ENCODE data around the gene KRTAP4-12. TPM values are rescaled to one million over a fixed set of nuclear protein-coding genes. Genes with fewer than 3 reads are reported as not detected.
"Not testable (repeated sequence)": the region's sequence is repeated elsewhere in the genome, so short reads cannot be mapped to it uniquely, and the experiment has no call there.

KRTAP4-12 gene
- total RNA-seq, 4 donors from 2014 or later = not detected

GRCh38 chr17:41103896-41104295, 20.1 kb downstream of the KRTAP4-12 start:
- no peak for DNase-seq
- Histone ChIP-seq H3K27ac (no peak overlapping the region), H3K4me1 (no peaks in the 10 kb centered on the region), H3K4me3 (replicated peaks in 1 of 3) (no peak overlapping the region), H3K36me3 (no peaks in the 10 kb centered on the region), H3K27me3 (no peaks in the 10 kb centered on the region), H3K9me3 (no peaks in the 10 kb centered on the region)
- TF ChIP-seq CTCF (IDR thresholded peaks at IDR 0.05) = no peak
- no peak for TF ChIP-seq POLR2A (IDR thresholded peaks at IDR 0.05)
- 88 to 94% methylated on average over 1 of the region's 1 CpG for WGBS, 2 donors
- intact Hi-C loops (cut with DNase I) = no loop called here

- Histone ChIP-seq H3K27me3 (no peaks in the 10 kb centered on the region), H3K4me3 (replicated peaks in 1 of 3) (no peak within 1 kb of the TSS), H3K36me3 (no peaks in the 10 kb centered on the region), H3K4me1 (no peaks in the 10 kb centered on the region), H3K27ac (no peak within 1 kb of the TSS), H3K9me3 (no peaks in the 10 kb centered on the region)
- no peak for DNase-seq
- intact Hi-C loops (cut with DNase I) = no loop called here
- WGBS, 2 donors = 56 to 63% methylated on average over 8 to 10 of the region's 10 CpGs
- no peak for TF ChIP-seq POLR2A (IDR thresholded peaks at IDR 0.05)
- TF ChIP-seq CTCF (IDR thresholded peaks at IDR 0.05) = no peak
Measured at GRCh38 chr17:41101586-41102259, 22.3 kb downstream of the KRTAP4-12 start, which contains the start of gene KRTAP4-16. Gene KRTAP4-16 (minus strand): TSS chr17:41102209. CDS start chr17:41102209, 0 bp downstream.

- DNase-seq; H3K36me3 ChIP-seq; H3K4me1 ChIP-seq; H3K4me3 ChIP-seq (replicated peaks in 1 of 3); H3K9me3 ChIP-seq; H3K27ac ChIP-seq; H3K27me3 ChIP-seq; intact Hi-C loops (cut with DNase I): not testable (repeated sequence)
- 68 to 74% methylated on average over 7 of the region's 7 CpGs for WGBS, 2 donors
Measured at GRCh38 chr17:41099682-41100480, 24.1 kb downstream of the KRTAP4-12 start.

GRCh38 chr17:41098481-41098880, 25.5 kb downstream of the KRTAP4-12 start:
- no peaks in the 10 kb centered on the region for H3K27me3 ChIP-seq
- WGBS, 2 donors = 93 to 94% methylated on average over 6 of the region's 6 CpGs
- no peak for DNase-seq
- no peak overlapping the region for H3K4me3 ChIP-seq (replicated peaks in 1 of 3)
- H3K27ac ChIP-seq = no peak overlapping the region
- H3K9me3 ChIP-seq = no peaks in the 10 kb centered on the region
- H3K4me1 ChIP-seq = no peaks in the 10 kb centered on the region
- TF ChIP-seq POLR2A (IDR thresholded peaks at IDR 0.05) (no peak), CTCF (IDR thresholded peaks at IDR 0.05) (no peak)
- H3K36me3 ChIP-seq = no peaks in the 10 kb centered on the region
- intact Hi-C loops (cut with DNase I) = no loop called here

GRCh38 chr17:41098042-41098441, 25.9 kb downstream of the KRTAP4-12 start, which contains the start of gene KRTAP4-8:
Gene KRTAP4-8 (minus strand): TSS chr17:41098142. CDS start chr17:41098084, 58 bp downstream.
- TF ChIP-seq POLR2A (IDR thresholded peaks at IDR 0.05) = no peak
- TF ChIP-seq CTCF (IDR thresholded peaks at IDR 0.05) = no peak
- Histone ChIP-seq H3K27ac (no peak within 1 kb of the TSS), H3K4me3 (replicated peaks in 1 of 3) (no peak within 1 kb of the TSS), H3K4me1 (no peaks in the 10 kb centered on the region), H3K36me3 (no peaks in the 10 kb centered on the region), H3K9me3 (no peaks in the 10 kb centered on the region), H3K27me3 (no peaks in the 10 kb centered on the region)
- intact Hi-C loops (cut with DNase I) = no loop called here
- WGBS, 2 donors = 75% methylated on average over 4 of the region's 4 CpGs
- no peak for DNase-seq

Measured in thyroid gland (tissue), 4 donors.